B cell (primary cell): ENCODE results near the gene PITPNM1. TPM values are rescaled to one million over a fixed set of nuclear protein-coding genes. Genes with fewer than 3 reads are reported as not detected.

Experiments
- ATAC-seq: fragments of 200-7000 bp; cut with Tn5 transposase; one replicate; pipeline ENCODE4 v1.10.0; 2021; ENCODE audit warnings: low read depth, mild to moderate bottlenecking, moderate number of reproducible peaks, moderate library complexity
- CTCF ChIA-PET: fragments of 350-600 bp; sonication (Branson Sonifier 250); formaldehyde crosslinking; loops from one replicate; lab custom pipeline; 2021; ENCODE audit warnings: antibody characterized with exemption, inconsistent platforms; lab: Charles Lee
- POLR2A ChIA-PET: fragments of 350-600 bp; sonication (Branson Sonifier 250); formaldehyde crosslinking; loops from one replicate; lab custom pipeline; 2021; ENCODE audit warnings: antibody characterized with exemption; lab: Charles Lee
- DNase-seq: peaks from one replicate; pipeline ENCODE4 v3.0.0; 2013
- H2AFZ ChIP-seq: 2 replicates; pipeline ENCODE4 v1.6.1; 2012; ENCODE audit warnings: mild to moderate bottlenecking, low read depth, low read length; ENCODE audit not compliant: insufficient read depth, poor library complexity, severe bottlenecking
- H3K27ac ChIP-seq, 2 donors: 1 replicate in 1 of 2; 2 replicates in 1 of 2; pipeline ENCODE4 v1.5.1; 2012 to 2013; ENCODE audit warnings: low read length in 2 of 2, mild to moderate bottlenecking in 2 of 2, moderate library complexity in 1 of 2
- H3K27me3 ChIP-seq, 4 experiments: fragments of 200-600 bp in 1 of 4; sonication (generic) in 1 of 4; replicated peaks in 1 of 4; 1 replicate in 2 of 4; 2 replicates in 2 of 4; pipeline versions ENCODE4 v1.6.1 to v1.7.0; 2013 to 2016; ENCODE audit warnings: low read length in 3 of 4, mild to moderate bottlenecking in 2 of 4, mixed read lengths in 1 of 4, moderate library complexity in 1 of 4; ENCODE audit not compliant: insufficient read depth in 4 of 4, control insufficient read depth in 3 of 4; ENCODE audit errors: control extremely low read depth in 1 of 4
- H3K36me3 ChIP-seq, 2 experiments: replicated peaks in 1 of 2; 1 replicate in 1 of 2; 2 replicates in 1 of 2; pipeline versions ENCODE4 v1.6.1 to v1.7.1; 2013; ENCODE audit warnings: low read length in 1 of 2; ENCODE audit not compliant: insufficient read depth in 2 of 2, control insufficient read depth in 1 of 2; ENCODE audit errors: control extremely low read depth in 1 of 2, extremely low read depth in 1 of 2
- H3K4me1 ChIP-seq, 2 donors: fragments of 200-600 bp in 1 of 2; sonication (generic) in 1 of 2; 1 replicate in 1 of 2; 2 replicates in 1 of 2; pipeline versions ENCODE4 v1.5.1 to v1.6.1; 2013 to 2017; ENCODE audit warnings: low read length in 2 of 2; ENCODE audit not compliant: control insufficient read depth in 2 of 2, insufficient read depth in 2 of 2
- H3K4me2 ChIP-seq: replicated peaks from 2 replicates; pipeline ENCODE3; 2012; ENCODE audit warnings: mild to moderate bottlenecking, low read depth, low read length; ENCODE audit not compliant: poor library complexity, severe bottlenecking
- H3K4me3 ChIP-seq, 5 experiments: fragments of 200-600 bp in 1 of 5; sonication (generic) in 1 of 5; 1 replicate in 3 of 5; 2 replicates in 2 of 5; pipeline versions ENCODE4 v1.5.1 to v1.7.0; 2011 to 2016; ENCODE audit warnings: low read length in 4 of 5, mild to moderate bottlenecking in 4 of 5, low read depth in 2 of 5, control low read depth in 1 of 5, moderate library complexity in 1 of 5; ENCODE audit not compliant: insufficient read depth in 1 of 5; ENCODE audit errors: control extremely low read depth in 1 of 5, extremely low read depth in 1 of 5
- H3K79me2 ChIP-seq: fragments of 200-600 bp; sonication (generic); one replicate; pipeline ENCODE4 v1.6.0; 2016; ENCODE audit warnings: low read length; ENCODE audit not compliant: control insufficient read depth, insufficient read depth
- H3K9ac ChIP-seq: fragments of 200-600 bp; sonication (generic); 2 replicates; pipeline ENCODE4 v1.6.1; 2017; ENCODE audit warnings: mild to moderate bottlenecking, low read length, moderate library complexity
- H3K9me3 ChIP-seq, 3 donors: one replicate each; pipeline versions ENCODE4 v1.6.1 to v1.7.1; 2013; ENCODE audit warnings: low read length in 2 of 3; ENCODE audit not compliant: control insufficient read depth in 2 of 3, insufficient read depth in 1 of 3; ENCODE audit errors: control extremely low read depth in 1 of 3
- H4K20me1 ChIP-seq: 2 replicates; pipeline ENCODE4 v1.6.0; 2012; ENCODE audit warnings: mild to moderate bottlenecking, low read length; ENCODE audit not compliant: insufficient read depth, control insufficient read depth, poor library complexity, severe bottlenecking
- H3K27ac Mint-ChIP-seq: one replicate; pipeline ENCODE4 v1.8.0; 2021; ENCODE audit warnings: mixed read lengths
- H3K27me3 Mint-ChIP-seq: one replicate; pipeline ENCODE4 v1.8.0; 2021; ENCODE audit warnings: mixed read lengths
- H3K4me1 Mint-ChIP-seq: one replicate; pipeline ENCODE4 v1.8.0; 2021; ENCODE audit warnings: mixed read lengths
- H3K4me3 Mint-ChIP-seq: one replicate; pipeline ENCODE4 v1.8.0; 2021; ENCODE audit warnings: mixed read lengths
- H3K9me3 Mint-ChIP-seq: one replicate; pipeline ENCODE4 v1.8.0; 2022; ENCODE audit warnings: mixed read lengths; ENCODE audit not compliant: insufficient read depth
- EZH2 ChIP-seq: IDR thresholded peaks from 2 replicates; pipeline ENCODE4 v1.6.1; 2012; ENCODE audit warnings: borderline replicate concordance, low read depth, mild to moderate bottlenecking, moderate library complexity, low read length; ENCODE audit not compliant: insufficient read depth, poor library complexity, severe bottlenecking
- WGBS: methylation state at CpG from one replicate; pipeline ENCODE4 v1.1.5; 2013; ENCODE audit warnings: missing lambda C conversion rate; ENCODE audit not compliant: insufficient coverage; 5-methylcytosine and 5-hydroxymethylcytosine counted together
- intact Hi-C: fragments of 100-400 bp; cut with micrococcal nuclease; formaldehyde crosslinking; loops from one replicate; pipeline ENCODE4 v1.10.0; 2022
- polyA plus RNA-seq: library from polyadenylated mRNA; depleted of rRNA; stranded (reverse); fragments of >200 nt; gene quantifications from 2 replicates; pipeline ENCODE4 v1.2.3, GENCODE V29; 2012
- total RNA-seq, 2 donors: library from RNA; stranded (reverse); fragments of 120-200 nt in 1 of 2; gene quantifications; 1 replicate in 1 of 2; 2 replicates in 1 of 2; pipeline versions ENCODE4 v1.2.3 to v1.2.4, GENCODE V29; 2013 to 2022
- TF ChIP-seq, protein P1 (sequence below): fragments of 200-600 bp; IDR thresholded peaks from one replicate; pipeline ENCODE4 v1.8.0; 2022; ENCODE audit warnings: antibody characterized with exemption, mild to moderate bottlenecking

Gene PITPNM1
- total and polyA plus RNA-seq, 2 donors (not counting 1 experiment from before 2014, with no cell fraction given): 152 to 166 TPM

DNA sequence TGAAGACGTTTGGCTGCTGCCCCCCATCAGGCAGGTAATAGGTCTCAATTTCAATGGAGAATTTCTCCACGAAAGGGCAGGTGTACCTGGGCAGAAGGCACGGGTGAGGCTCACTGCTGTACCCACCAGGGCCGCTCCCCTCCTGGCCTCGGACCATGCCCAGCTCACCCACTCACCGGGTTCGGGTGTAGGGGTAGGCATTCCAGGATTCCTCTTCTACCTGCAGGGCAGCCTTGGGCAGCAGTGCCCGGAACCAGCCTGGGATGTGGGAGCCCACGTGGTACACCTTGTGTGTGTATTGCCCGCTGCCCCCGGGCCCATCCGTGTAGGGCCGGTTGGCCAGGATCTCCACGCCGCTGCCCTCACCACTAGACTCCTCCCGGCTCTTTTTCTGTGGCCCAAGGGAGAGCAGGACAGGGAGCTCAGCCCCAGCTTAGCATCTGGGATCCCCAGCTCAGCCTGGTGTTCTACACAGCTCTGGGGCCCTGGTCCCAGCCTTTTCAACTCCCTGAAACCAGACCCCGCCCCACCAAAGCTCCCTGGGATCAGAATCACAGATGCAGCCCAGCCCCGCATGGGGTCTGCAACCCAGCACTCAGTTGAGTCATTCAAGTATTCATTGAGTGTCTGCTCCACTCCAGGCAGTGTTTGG, 2.7 kb downstream of the PITPNM1 start:
- WGBS: 92% methylated on average over 17 of the region's 18 CpGs
- Mint-ChIP-seq H3K9me3 (no peaks in the 10 kb centered on the region), H3K4me1 (peaks cover 40% of the 10 kb centered on the region), H3K4me3 (peak overlapping the region; percentile 66), H3K27ac (no peak overlapping the region), H3K27me3 (no peaks in the 10 kb centered on the region)
- H3K79me2 ChIP-seq: peaks cover 45% of the 10 kb centered on the region
- TF ChIP-seq, protein P1, sequence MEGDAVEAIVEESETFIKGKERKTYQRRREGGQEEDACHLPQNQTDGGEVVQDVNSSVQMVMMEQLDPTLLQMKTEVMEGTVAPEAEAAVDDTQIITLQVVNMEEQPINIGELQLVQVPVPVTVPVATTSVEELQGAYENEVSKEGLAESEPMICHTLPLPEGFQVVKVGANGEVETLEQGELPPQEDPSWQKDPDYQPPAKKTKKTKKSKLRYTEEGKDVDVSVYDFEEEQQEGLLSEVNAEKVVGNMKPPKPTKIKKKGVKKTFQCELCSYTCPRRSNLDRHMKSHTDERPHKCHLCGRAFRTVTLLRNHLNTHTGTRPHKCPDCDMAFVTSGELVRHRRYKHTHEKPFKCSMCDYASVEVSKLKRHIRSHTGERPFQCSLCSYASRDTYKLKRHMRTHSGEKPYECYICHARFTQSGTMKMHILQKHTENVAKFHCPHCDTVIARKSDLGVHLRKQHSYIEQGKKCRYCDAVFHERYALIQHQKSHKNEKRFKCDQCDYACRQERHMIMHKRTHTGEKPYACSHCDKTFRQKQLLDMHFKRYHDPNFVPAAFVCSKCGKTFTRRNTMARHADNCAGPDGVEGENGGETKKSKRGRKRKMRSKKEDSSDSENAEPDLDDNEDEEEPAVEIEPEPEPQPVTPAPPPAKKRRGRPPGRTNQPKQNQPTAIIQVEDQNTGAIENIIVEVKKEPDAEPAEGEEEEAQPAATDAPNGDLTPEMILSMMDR: no peak
- no peak for TF ChIP-seq EZH2
- ChIA-PET POLR2A (interaction anchor here (0.5 kb wide), 1 partner anchor 164 kb away, joined by 5 read pairs; no protein-coding TSS in a partner anchor), CTCF (interaction anchor here (0.9 to 1.4 kb wide), 2 partner anchors 120 to 148 kb away, joined by 3 read pairs; no protein-coding TSS in a partner anchor)
- H3K4me1 ChIP-seq: peaks cover 32 to 38% of the 10 kb centered on the region in 2 donors
- H3K27ac ChIP-seq: no peak overlapping the region
- no peak overlapping the region for H3K9ac ChIP-seq
- H3K27me3 ChIP-seq: no peaks in the 10 kb centered on the region
- peaks cover 0 to 64% of the 10 kb centered on the region in 2 experiments for H3K36me3 ChIP-seq
- peaks cover 71% of the 10 kb centered on the region for H4K20me1 ChIP-seq
- H3K9me3 ChIP-seq: no peaks in the 10 kb centered on the region
- no peak overlapping the region for H2AFZ ChIP-seq
- intact Hi-C loops: no loop called here
- no peak overlapping the region for H3K4me3 ChIP-seq
- DNase-seq: peak; percentile 8
- no peak overlapping the region for H3K4me2 ChIP-seq
- no peak for ATAC-seq

DNA sequence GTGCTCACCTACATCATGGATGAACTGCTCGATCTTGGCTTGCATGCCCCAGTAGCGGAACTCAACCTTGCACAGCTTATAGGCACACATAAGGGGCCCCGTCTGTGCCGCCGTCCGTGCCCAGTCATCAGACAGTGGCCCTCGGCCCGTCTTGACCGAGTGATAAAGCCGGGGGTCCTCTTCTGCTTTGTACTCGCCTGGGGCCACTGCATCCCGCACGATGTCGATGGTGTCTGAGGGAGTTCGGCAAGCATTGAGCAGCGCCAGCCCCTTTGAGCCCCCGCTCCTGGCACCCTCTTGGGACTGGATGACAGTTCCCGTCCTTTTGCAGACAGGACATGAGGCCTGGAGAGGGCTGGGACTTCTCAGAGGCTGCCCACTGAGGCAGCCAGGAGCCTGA, 3.3 kb downstream of the PITPNM1 start:
- intact Hi-C loops: no loop called here
- WGBS: 99% methylated on average over 18 of the region's 18 CpGs
- Histone ChIP-seq H3K9me3 (no peaks in the 10 kb centered on the region), H3K4me2 (no peak overlapping the region), H3K79me2 (peaks cover 39% of the 10 kb centered on the region), H3K4me1 (peaks cover 26 to 32% of the 10 kb centered on the region in 2 donors), H3K36me3 (peaks cover 0 to 67% of the 10 kb centered on the region in 2 experiments), H3K27ac (no peak overlapping the region), H4K20me1 (peaks cover 70% of the 10 kb centered on the region), H3K4me3 (no peak overlapping the region), H2AFZ (no peak overlapping the region), H3K9ac (no peak overlapping the region), H3K27me3 (no peaks in the 10 kb centered on the region)
- no peak for DNase-seq
- Mint-ChIP-seq H3K4me1 (peaks cover 35% of the 10 kb centered on the region), H3K27ac (no peak overlapping the region), H3K27me3 (no peaks in the 10 kb centered on the region), H3K9me3 (no peaks in the 10 kb centered on the region), H3K4me3 (no peak overlapping the region)
- ChIA-PET CTCF (interaction anchor here (1.4 kb wide), 1 partner anchor 120 kb away, joined by 3 read pairs; no protein-coding TSS in a partner anchor), POLR2A (no interaction called here)
- no peak for ATAC-seq
- no peak for TF ChIP-seq EZH2
- TF ChIP-seq, protein P1: no peak
